COR-L47 (cell line): ENCODE data around the gene ZNF587B.
"Not testable (repeated sequence)": the region's sequence is repeated elsewhere in the genome, so short reads cannot be mapped to it uniquely, and the experiment has no call there.

Experiments used
- DNase-seq: peaks from one replicate; lab custom pipeline; 2025; lab: John Stamatoyannopoulos, UW

The ZNF587B gene

DNA sequence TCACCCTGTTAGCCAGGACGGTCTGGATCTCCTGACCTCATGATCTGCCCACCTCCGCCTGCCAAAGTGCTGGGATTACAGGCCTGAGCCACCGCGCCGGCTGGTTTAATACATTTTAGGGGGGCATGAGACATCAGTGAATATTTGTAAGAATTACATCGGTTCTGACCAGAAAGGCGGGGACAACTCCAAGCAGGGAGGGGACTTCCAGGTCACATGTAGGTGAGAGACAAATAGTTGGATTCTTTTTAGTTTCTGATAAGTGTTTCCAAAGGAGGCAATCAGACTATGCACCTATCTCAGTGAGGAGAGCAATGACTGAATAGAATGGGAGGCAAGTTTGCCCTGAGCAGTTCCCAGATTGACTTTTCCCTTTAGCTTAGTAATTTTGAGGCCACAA lies 11.7 kb upstream of the ZNF587B start:
- no peak for DNase-seq

DNA sequence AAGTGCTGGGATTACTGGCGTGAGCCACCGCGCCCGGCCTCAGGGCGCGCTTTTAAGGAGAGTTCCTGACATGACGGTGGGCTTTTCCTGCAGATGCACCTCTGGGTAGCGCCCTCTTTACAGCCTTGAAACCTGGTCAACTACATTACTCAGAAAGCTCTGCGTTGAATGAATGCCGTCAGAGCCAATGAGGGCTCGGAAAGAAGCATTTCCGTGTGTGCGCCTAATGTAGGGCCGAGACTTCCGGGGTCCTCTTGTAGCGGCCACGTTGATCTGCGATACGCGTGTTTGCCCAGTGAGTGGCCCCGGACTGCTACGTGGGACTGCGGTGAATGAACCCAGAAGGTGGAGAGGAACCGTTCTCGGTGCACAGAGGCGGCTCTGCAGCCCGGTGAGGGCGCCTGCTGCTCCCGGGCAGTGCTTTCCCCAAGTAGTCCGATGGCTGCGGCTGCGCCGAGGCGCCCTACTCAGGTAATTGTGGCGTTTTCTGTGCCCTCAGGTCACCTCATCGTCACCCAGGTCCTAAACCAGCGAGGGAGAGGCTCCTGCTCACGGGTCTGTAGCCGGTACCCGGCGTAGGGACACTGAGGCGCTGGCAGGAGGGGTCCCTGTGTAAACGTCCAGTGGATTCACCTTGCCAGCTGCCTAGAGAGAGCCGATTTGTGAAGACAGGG lies 10.5 kb upstream of the ZNF587B start:
- DNase-seq, result peak; percentile 88

DNA sequence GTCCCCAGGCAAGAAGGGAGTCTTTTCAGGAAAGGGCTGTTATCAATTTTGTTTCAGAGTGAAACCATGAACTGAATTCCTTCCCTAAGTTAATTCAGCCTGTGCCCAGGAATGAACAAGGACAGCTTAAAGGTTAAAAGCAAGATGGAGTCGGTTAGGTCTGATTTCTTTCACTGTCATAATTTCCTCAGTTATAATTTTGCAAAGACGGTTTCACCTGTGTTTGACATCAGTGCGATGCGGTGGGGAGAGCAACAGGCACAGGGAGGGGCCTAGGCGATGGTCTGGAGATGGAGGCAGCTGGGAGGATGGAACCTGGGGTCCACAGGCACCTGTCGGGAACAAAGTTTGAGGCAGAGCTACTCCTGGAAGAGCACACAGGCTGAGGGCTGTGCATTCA lies 9.5 kb upstream of the ZNF587B start:
- DNase-seq, result no peak

DNA sequence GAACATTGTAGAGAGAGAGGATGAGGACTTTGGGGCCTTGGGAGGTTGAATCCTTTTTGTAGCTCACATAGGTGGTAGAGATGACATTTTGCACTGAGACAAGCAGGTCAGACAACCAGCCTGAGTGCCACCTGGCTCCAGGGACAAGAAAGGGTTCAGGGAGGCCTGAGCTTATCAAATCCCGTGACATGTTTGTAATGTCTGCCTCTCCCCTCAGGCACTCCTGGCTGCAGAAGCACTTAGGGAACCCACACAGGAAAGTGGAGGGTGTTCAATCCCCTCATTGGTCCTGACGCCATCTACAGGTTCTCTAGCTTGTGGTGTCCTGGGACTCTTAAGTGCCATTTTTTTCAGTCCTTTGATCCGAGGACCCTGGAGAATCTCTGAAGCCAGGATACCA lies 9.0 kb upstream of the ZNF587B start:
- not testable (repeated sequence) for DNase-seq

DNA sequence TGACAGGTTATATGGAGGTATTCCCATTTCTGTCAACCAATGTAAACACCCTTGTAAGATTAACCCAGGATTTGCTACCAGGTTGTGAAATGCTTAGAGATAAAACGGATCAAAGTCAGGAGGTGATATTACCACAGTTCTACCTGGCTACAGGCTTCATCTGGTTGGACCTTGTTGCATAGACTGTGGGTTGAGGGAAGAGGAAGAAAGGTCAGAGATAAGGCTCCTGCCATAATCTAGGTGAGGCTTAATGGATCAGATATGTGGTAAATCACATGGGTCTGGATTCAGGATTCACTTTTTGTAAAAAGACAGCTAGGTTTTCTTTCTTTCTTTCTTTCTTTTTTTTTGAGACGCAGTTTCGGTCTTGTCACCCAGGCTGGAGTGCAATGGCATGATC lies 8.6 kb upstream of the ZNF587B start:
- DNase-seq, result not testable (repeated sequence)

DNA sequence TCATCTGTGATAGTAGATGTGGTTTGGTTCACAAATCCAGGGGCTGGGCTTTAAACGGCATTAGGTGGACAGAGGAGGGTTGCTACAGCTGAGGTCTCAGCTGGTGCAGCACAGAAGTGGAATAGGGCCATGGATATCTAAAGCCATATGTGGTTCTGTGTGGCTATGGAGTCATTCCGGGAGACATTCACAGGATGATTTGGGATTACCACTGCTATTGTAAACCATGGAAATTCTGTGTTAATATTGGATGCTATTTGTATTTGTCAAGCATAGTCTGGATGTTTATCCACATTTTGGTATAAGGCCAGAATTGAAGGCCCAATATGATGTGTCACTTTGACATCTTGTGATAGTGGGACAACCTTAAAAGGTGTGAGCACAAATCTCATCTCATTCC lies 6.9 kb upstream of the ZNF587B start:
- not testable (repeated sequence) for DNase-seq

DNA sequence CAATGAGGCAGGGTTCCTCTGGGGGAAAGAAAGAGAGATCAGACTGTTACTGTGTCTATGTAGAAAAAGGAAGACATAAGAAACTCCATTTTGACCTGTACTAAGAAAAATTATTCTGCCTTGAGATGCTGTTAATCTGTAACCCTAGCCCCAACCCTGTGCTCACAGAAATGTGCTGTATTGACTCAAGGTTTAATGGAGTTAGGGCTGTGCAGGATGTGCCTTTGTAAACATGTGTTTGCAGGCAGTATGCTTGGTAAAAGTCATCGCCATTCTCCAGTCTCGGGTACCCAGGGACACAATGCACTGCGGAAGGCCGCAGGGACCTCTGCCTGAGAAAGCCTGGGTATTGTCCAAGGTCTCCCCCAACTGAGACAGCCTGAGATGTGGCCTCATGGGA lies 6.5 kb upstream of the ZNF587B start:
- DNase-seq, result not testable (repeated sequence)

DNA sequence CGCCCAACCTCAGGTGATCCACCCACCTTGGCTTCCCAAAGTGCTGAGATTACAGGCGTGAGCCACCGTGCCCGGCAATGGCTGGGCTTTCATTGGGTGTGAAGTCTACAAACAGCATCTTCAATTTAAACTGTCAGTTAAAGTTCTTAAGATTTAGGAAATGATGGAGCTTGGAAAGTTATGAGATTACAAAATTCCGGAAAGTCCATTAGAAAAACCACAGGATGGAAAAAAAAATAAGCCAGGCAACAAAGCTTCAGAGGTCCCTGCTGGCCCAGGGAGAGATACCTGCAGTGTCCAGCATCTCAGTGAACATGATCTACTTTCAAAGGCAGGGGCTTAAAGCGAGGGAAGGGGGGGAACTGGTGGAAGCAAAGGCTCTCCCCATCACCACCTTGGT lies 4.6 kb upstream of the ZNF587B start:
- DNase-seq, result no peak

DNA sequence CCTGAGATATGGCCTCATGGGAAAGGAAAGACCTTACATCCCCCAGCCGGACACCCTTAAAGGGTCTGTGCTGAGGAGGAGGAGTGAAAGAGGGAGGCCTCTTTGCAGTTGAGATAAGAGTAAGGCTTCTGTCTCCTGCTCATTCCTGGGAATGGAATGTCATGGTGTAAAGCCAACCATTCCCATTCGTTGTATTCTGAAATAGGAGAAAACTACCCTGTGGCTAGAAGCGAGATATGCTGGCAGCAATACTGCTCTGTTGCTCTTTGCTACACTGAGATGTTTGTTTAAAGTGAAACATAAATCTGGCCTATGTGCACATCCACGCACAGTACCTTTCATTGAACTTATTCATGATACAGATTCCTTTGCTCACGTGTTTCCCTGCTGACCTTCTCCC lies 783 bp upstream of the ZNF587B start:
- DNase-seq, result no peak

DNA sequence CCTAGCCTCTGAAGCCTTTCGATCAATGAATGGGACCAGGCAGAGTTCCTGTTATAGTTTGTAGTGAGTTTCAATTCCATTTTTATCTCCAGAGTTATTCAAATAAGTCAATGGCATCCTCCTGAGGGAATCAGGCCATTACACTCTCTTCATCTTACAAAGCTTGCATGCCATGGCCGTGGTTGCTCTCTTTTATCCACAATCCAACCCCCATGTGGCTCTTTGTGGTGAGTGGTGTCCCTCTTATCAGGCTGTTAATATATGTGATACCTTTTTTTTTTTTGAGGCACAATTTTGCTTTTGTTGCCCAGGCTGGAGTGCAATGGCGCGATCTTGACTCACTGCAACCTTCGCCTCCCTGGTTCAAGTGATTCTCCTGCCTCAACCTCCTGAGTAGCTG lies 6.9 kb downstream of the ZNF587B start:
- DNase-seq, result not testable (repeated sequence)

DNA sequence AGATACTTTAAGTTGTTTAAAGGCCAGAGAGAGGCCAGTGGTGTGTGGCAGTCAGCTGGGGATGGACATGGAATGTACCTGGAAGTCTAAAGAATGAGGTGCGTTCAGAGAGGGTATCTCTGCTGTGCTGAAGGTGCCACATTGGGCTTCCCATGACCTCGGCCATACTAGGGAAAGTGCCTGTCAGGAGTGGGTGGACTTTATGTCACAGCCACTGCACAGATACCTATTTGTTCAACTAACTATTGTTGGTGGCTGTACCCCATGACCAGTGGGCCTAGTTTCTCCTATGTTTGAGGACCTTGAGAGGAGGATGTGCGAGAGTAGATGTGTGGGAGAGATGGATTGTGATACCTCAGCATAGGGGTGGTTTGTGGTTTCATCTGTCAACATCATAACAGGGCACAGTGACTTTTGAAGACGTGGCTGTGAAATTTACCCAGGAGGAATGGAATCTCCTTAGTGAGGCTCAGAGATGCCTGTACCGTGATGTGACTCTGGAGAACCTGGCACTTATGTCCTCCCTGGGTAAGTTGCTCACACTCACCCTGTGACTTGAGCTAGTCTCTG lies 8.6 kb downstream of the ZNF587B start:
- not testable (repeated sequence) for DNase-seq

DNA sequence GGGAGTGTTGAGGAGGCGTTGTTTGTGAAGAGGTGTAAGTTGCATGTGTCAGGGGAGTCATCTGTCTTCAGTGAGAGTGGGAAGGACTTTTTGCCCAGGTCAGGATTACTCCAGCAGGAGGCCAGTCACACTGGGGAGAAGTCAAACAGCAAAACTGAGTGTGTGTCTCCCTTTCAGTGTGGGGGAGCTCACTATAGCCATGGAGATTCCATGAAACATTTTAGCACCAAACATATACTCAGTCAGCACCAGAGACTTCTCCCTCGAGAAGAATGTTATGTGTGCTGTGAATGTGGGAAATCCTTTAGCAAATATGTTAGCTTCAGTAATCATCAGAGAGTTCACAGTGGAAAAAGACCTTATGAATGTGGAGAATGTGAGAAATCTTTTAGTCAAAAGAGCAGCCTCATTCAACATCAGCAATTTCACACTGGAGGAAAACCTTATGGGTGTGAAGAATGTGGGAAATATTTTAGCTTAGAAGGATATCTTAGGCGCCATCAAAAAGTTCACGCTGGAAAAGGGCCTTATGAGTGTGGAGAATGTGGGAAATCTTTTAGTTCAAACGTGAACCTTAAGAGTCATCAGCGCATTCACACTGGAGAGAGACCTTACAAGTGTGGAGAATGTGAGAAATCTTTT lies 11.1 kb downstream of the ZNF587B start:
- DNase-seq, result no peak

DNA sequence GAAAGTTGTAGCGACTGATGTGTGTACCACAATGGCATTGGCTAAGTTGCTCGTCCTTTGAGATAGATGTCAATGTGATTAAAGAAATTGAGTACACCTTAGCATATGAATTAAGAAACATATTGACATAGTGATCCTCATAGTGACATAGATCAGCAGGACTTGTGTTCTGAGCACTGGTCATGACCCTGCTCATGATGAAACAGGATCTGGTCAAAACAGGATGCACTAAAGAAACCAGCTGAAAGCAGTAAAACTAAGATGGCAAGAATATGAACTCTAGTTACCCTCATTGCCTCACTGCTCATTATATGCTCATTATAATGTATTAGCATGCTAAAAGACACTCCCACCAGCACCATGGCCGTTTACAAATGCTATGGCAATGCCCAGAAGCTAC lies 17.1 kb downstream of the ZNF587B start:
- DNase-seq, result not testable (repeated sequence)

DNA sequence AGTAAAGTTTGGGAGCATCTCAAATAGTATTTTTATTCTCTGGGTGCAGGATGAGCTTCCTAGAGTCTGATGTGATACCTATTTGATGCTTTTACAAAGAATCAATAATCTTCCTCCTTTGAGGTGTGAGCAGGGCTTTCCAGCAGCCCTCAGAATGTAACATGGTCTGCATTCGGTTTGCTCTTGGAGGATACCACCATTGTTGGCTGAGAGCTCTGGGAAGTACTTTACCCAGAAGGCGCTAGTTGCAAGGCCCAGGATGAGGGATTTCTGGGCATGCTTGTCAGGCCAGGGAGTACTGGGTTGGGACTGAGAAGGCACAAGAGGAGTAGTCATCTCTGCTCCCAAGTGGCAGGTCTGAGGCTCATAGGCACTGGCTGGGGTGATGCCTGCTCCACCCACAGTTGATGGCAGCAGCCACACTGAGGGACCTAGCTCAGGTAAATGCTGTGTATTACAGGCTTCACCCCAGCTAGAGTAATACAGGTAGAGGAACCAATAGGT lies 19.1 kb downstream of the ZNF587B start:
- DNase-seq, result not testable (repeated sequence)

DNA sequence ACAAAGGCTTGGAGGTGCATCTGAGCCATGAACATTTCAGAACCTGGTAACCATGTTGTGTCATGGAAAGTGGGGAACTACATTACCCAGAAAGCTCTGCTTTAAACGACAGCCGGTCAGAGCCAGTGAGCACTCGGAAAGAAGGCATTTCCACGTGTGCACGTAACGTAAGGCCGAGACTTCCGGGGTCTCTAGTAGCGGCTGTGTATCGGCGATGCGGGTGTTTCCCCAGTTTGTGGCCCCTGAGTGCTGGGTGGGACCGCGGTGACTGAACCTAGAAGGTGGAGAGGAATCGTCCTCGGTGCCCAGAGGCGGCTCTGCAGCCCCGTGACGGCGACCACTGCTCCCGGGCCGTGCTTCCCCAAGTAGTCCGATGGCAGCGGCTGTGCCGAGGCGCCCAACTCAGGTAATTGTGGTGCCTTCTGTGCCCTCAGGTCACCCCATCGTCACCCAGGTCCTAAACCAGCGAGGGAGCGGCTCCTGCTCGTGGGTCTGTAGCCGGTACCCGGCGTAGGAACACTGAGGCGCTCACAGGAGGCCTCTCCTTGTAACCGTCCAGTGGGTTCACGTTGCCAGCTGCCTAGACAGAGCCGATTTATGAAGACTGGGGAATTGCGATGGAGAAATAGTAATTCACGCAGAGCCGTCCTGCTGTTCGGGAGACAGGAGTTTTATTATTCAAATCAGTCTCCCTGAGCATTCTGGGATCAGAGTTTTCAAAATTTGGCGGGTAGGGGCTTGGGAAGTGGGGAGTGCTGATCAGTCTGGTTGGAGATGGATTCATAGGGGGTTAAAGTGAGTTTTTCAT lies 19.8 kb downstream of the ZNF587B start, which contains the start of gene ZNF587:
ZNF587 (plus strand) TSS at position 194 of the 808 bp plus-strand sequence; CDS start at position 374, 180 bp downstream.
- DNase-seq, result peak; percentile 74

DNA sequence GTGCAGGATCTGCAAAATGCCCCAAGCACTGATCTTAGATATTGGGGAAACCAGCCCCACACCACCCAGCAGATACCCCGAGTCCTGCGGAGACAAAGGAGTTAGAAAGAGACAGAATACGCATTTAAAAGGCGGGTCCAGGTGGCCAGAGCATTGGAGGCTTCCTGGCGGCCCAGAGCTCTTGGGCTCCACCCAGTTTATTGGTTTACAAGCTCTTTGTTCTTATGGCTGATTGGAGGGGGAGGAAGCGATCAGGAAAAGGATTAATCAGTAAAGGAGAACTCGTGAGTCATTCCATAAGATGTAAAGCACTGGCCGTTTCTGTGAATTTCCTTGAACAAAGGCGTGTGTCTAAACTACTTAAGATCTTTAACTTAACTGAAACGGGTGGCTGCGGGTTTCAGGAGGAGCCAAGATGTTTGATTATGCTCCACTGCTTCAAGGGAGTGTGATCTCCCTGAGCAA lies 20.5 kb downstream of the ZNF587B start:
- DNase-seq, result peak; percentile 21

DNA sequence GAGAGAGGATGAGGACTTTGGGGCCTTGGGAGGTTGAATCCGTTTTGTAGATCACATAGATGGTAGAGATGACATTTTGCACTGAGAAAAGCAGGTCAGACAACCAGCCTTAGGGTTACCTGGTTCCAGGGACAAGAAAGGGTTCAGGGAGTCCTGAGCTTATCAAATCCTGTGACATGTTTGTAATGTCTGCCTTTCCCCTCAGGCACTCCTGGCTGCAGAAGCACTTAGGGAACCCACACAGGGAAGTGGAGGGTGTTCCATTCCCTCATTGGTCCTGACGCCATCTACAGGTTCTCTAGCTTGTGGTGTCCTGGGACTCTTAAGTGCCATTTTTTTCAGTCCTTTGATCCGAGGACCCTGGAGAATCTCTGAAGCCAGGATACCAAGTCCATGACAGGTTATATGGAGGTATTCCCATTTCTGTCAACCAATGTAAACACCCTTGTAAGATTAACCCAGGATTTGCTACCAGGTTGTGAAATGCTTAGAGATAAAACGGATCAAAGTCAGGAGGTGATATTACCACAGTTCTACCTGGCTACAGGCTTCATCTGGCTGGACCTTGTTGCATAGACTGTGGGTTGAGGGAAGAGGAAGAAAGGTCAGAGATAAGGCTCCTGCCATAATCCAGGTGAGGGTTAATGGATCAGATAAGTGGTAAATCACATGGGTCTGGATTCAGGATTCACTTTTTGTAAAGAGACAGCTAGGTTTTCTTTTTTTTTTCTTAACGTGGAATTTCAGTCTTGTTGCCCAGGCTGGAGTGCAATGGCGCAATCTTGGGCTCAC lies 21.9 kb downstream of the ZNF587B start:
- DNase-seq, result not testable (repeated sequence)

DNA sequence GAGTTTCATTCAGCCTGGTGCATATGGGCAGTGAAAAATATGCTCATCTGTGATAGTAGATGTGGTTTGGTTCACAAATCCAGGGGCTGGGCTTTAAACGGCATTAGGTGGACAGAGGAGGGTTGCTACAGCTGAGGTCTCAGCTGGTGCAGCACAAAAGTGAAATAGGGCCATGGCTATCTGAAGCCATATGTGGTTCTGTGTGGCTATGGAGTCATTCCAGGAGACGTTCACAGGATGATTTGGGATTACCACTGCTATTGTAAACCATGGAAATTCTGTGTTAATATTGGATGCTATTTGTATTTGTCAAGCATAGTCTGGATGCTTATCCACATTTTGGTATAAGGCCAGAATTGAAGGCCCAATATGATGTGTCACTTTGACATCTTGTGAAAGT lies 24.0 kb downstream of the ZNF587B start:
- DNase-seq, result not testable (repeated sequence)

DNA sequence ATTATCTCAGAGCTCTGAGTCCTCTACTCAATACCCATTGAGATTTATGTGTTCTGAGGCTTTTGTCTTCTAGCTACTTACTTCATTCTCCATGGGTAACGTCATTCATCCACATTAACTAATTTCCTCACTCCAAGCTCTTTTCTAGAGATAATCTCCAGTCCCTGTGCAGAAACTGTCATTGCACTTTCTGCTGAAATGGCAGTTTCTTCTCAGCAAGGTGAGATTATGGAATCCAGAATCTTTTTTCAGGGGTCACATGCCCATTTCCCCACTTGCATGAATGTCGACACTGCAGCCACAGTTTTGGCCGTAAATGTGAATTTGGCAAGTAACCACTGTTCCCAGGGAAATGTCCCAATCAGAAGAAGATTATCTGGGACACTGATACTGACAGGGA lies 32.3 kb downstream of the ZNF587B start:
- not testable (repeated sequence) for DNase-seq

DNA sequence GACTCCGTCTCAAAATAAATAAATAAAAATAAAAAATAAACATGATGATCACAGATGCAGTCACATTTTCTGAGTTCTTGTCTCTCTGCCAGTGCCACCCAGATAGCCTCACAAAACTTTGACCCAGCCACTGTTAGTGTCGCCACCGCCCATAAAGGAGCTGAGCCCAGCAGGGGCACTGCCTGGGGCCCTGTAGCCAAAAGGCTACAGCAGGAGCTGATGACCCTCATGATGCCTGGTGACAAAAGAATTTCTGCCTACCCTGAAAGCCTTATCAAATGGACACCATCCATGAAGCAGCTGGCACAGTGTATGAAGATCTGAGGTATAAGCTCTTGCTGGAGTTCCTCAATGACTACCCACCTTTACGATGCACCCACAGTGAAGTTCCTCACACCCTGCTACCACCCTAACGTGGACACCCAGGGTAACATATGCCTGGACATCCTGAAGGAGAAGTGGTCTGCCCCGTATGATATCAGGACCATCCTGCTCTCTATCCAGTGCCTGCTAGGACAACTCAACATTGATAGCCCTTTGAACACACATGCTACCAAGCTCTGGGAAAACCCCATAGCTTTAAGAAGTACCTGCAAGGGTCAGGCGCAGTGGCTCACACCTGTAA lies 37.9 kb downstream of the ZNF587B start:
- DNase-seq, result no peak

DNA sequence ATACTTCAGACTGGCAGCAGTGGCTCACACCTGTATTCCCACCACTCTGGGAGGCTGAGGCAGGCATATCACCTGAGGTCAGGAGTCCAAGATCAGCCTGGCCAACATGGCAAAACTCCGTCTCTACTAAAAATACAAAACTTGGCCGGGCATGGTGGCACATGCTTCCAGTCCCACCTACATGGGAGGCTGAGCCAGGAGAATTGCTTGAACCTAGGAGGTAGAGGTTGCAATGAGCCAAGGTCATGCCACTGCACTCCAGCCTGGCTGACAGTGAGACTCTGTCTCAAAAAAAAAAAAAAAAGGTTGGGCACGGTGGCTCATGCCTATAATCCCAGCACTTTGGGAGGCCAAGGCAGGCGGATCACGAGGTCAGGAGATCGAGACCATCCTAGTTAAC lies 39.6 kb downstream of the ZNF587B start:
- not testable (repeated sequence) for DNase-seq
